Motor neuron (in vitro differentiated cells): ENCODE results near the gene ATXN1. TPM values are rescaled to one million over a fixed set of nuclear protein-coding genes. Genes with fewer than 3 reads are reported as not detected.
"Not testable (repeated sequence)": the region's sequence is repeated elsewhere in the genome, so short reads cannot be mapped to it uniquely, and the experiment has no call there.

Experiments
- ATAC-seq, 8 experiments: fragments of 200-7000 bp; cut with Tn5 transposase; replicated peaks in 6 of 8; 2 replicates each; pipeline ENCODE4 v1.8.0; 2021; ENCODE audit warnings: mild to moderate bottlenecking in 8 of 8, moderate library complexity in 8 of 8
- H3K27ac ChIP-seq, 2 donors: fragments of 250-450 bp; sonication (Bioruptor Pico); 2 replicates each; pipeline ENCODE4 v1.9.0; 2021; ENCODE audit warnings: antibody characterized with exemption in 2 of 2, mild to moderate bottlenecking in 2 of 2, moderate library complexity in 1 of 2
- H3K4me1 ChIP-seq, 2 donors: fragments of 250-450 bp; sonication (Bioruptor Pico); replicated peaks in 1 of 2; 2 replicates each; pipeline ENCODE4 v1.6.1; 2021; ENCODE audit warnings: antibody characterized with exemption in 2 of 2, mild to moderate bottlenecking in 2 of 2, moderate library complexity in 1 of 2
- H3K4me3 ChIP-seq, 5 donors: fragments of 250-450 bp; sonication (Bioruptor Pico); 2 replicates each; pipeline ENCODE4 v1.9.0; 2021; ENCODE audit warnings: antibody characterized with exemption in 5 of 5, mild to moderate bottlenecking in 5 of 5, moderate library complexity in 4 of 5
- WGBS, 10 experiments: fragments of 450-650 bp; shearing (Covaris generic); methylation state at CpG; one replicate each; pipeline ENCODE4 v1.0.0; 2022; 5-methylcytosine and 5-hydroxymethylcytosine counted together
- in situ Hi-C, 9 experiments: fragments of 400-800 bp; cut with MboI; loops; one replicate each; pipeline ENCODE4 v1.15.0; 2021; ENCODE audit warnings: low sequenced_read_pairs in 9 of 9, low pct_unique_long_range_greater_than_20kb in 2 of 9; ENCODE audit not compliant: unreplicated experiment in 9 of 9
- total RNA-seq, 8 experiments: library from RNA; unstranded; fragments of 300-600 nt; gene quantifications; 2 replicates each; pipeline versions ENCODE4 v1.2.3 to v1.2.4, GENCODE V29; 2022

The ATXN1 gene
- total RNA-seq, 8 experiments from 2014 or later, result 8.9 to 64.9 (median 18.3) TPM

DNA sequence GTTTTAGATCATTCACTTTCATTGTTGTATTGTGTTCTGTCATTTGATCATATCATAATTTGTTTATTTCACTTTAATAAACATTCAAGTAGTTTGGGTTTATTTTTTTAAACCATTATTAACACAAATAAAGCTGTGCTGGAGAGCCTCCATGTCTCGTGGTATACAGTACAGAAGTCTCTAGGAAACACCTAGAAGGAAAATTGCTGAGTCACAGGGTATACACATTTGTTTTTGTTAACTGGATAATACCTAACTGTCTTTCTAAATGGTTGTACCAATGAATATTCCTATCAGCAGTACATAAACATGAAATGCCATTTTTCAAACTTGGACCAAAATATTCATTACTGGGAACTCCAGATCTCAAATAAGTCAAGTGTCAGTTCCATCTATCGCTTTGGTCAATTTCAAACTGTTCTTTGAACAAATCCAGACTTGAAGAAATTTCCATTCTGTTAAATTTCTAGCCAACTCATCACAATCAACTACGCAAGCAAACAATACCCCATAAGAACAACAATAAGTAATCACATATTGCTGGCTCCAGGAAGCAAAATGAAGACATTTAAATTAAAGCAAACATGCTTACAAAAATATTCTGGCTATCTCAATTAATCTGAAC is 138.1 kb downstream of the ATXN1 start:
- in situ Hi-C loops, result no loop called here
- Histone ChIP-seq H3K4me1 (peaks cover 2 to 7% of the 10 kb centered on the region in 2 donors), H3K27ac (no peak overlapping the region), H3K4me3 (no peak overlapping the region)
- ATAC-seq, result peak in 2 of 8 experiments; percentile 49 to 54
- WGBS, 10 experiments, result 51 to 100% (median 73%) methylated on average over 1 to 3 of the region's 3 CpGs

DNA sequence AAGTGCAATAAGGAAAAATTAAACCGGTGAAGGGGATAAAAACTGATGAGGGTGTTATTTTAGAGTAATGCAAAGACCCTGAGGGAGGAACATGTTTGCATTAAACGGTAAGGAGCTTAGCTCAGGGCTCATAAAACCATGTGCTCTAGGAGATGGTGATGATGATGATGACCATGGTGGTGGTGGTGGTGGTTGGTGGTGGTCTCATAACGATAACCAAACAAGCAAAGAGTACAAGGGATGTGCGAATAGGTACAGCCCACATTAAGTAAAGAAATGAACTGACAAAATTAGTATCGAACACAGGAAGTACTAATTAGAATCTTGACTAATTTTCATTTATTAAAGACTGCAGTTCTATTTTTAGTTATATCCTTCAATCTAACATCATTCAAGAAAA is 139.1 kb downstream of the ATXN1 start:
- Histone ChIP-seq H3K4me3 (no peak overlapping the region), H3K4me1 (peaks cover 2 to 7% of the 10 kb centered on the region in 2 donors), H3K27ac (no peak overlapping the region)
- WGBS, 10 experiments, result 70 to 100% (median 93%) methylated on average over 2 to 5 of the region's 5 CpGs; no CpG with 5 or more reads in 1 of the 10 experiments
- in situ Hi-C loops, result no loop called here
- ATAC-seq, result no peak

DNA sequence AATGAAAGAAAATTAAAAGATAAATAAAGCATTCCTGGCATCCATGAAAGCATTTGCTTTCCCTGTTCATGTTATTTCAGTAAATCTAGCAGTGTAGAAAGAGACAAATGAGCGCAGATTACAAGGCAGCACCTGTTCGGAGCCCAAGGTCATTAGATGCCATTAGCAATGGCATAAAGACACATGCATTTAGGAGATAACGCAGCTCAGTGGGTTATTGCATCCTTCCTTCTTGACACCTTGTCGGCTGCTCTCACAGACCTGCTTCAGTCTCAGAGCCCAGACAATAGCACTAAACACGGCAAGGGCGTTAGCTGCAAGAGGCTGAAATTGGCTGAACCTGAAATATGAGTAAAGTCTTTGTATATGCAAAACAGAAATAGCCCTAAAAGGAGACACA is 140.3 kb downstream of the ATXN1 start:
- no peak overlapping the region for H3K27ac ChIP-seq
- no peak for ATAC-seq
- peaks cover 2 to 7% of the 10 kb centered on the region in 2 donors for H3K4me1 ChIP-seq
- in situ Hi-C loops, result no loop called here
- no peak overlapping the region for H3K4me3 ChIP-seq
- WGBS, 10 experiments, result 43 to 100% (median 71%) methylated on average over 2 to 6 of the region's 6 CpGs; no CpG with 5 or more reads in 1 of the 10 experiments

DNA sequence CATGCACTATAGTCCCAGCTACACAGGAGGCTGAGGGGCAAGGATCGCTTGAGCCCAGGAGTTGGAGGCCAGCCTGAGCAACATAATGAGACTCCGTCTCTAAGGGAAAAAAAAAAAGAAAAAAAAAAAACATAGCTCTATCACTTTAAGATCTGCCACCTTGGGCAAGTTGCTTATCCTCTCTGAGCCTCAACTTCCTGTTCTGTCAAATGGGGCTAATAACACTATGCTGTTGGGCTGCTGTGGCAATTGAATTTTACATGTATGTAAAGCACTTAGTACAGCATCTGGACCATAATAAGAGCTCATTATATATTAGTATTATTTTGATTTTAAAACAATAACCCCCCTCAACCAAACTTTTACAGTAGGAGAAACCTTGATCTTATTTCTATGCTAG is 141.5 kb downstream of the ATXN1 start:
- in situ Hi-C loops, result no loop called here
- whole genome bisulfite sequencing, 10 experiments, result 82 to 100% (median 100%) methylated on average over 1 to 2 of the region's 2 CpGs; no CpG with 5 or more reads in 5 of the 10 experiments
- Histone ChIP-seq H3K4me3 (no peak overlapping the region), H3K27ac (no peak overlapping the region), H3K4me1 (peaks cover 0 to under 1% of the 10 kb centered on the region in 2 donors)
- ATAC-seq, result no peak

DNA sequence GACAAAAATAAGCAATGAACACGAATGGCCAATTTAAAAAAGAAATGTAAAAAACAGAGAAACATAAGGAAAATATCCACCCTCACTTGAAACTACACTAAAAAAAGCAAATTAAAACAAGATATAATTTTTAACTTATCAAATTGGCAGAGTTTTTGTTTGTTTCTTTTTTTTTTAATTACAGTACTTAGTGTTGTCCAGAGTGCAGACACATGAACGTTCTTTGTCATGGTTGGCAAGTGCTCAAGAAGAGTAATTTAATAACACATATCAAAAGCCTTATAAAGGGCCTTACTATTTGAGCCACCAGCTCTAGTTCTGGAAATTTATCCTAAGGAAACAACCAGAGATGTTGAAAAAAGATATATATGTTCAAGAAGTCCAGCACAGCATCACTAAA is 142.3 kb downstream of the ATXN1 start:
- Histone ChIP-seq H3K4me1 (no peaks in the 10 kb centered on the region), H3K27ac (no peak overlapping the region), H3K4me3 (no peak overlapping the region)
- ATAC-seq, result no peak
- 30 to 100% (median 60%) methylated on average over 2 of the region's 2 CpGs for WGBS, 10 experiments
- in situ Hi-C loops, result no loop called here

DNA sequence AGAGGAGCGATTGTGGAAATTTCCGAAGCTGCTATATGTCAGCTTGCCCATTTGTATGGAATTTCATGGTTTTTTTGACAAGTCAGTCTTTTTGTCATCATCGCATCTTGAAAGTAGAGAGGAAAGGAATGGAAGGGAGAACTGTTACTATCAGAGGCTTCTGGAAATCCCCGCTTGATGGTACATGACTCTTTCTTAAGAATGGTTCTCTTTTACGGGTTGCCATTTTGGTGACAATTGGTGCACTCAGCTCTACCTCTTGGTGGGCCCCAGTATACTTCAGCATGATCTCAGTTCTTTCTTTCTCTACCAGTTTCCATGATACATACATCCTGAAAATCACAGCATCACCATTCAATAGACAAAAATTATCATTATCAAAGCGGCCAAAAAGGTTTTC is 146.0 kb downstream of the ATXN1 start:
- no CpG with 5 or more reads among the region's 6 CpGs for WGBS, 10 experiments
- H3K27ac ChIP-seq, result not testable (repeated sequence)

DNA sequence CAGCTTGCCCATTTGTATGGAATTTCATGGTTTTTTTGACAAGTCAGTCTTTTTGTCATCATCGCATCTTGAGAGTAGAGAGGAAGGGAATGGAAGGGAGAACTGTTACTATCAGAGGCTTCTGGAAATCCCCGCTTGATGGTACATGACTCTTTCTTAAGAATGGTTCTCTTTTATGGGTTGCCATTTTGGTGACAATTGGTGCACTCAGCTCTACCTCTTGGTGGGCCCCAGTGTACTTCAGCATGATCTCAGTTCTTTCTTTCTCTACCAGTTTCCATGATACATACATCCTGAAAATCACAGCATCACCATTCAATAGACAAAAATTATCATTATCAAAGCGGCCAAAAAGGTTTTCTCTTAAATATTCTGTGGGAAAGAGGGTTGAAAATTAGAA is 147.1 kb downstream of the ATXN1 start:
- no CpG with 5 or more reads among the region's 3 CpGs for WGBS, 10 experiments

More for the DNA sequence above, 146.0 kb downstream of the ATXN1 start:
- H3K4me1 ChIP-seq, in situ Hi-C loops, ATAC-seq, H3K4me3 ChIP-seq: not testable (repeated sequence)

DNA sequence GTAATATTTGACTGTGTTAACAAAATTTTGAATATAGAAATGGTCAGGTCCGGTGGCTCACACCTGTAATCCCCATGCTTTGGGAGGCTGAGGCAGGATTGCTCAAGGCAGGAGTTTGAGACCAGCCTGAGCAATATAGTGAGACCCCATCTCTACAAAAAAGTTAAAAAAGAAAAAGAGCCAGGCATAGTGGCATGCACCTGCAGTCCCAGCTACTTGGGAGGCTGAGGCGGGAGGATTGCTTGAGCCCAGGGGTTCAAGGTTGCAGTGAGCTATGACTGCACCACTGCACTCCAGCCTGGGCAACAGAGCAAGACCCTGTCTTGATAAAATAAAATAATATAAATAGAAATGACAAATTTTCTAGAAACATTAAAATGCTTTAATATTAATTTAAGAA is 147.8 kb downstream of the ATXN1 start:
- H3K4me3 ChIP-seq, ATAC-seq, H3K27ac ChIP-seq, in situ Hi-C loops, H3K4me1 ChIP-seq: not testable (repeated sequence)
- 83 to 100% (median 97%) methylated on average over 1 to 2 of the region's 2 CpGs; no CpG with 5 or more reads in 2 of the 10 experiments for WGBS, 10 experiments

More for the DNA sequence above, 147.1 kb downstream of the ATXN1 start:
- H3K4me3 ChIP-seq, ATAC-seq, H3K27ac ChIP-seq, in situ Hi-C loops, H3K4me1 ChIP-seq: not testable (repeated sequence)

DNA sequence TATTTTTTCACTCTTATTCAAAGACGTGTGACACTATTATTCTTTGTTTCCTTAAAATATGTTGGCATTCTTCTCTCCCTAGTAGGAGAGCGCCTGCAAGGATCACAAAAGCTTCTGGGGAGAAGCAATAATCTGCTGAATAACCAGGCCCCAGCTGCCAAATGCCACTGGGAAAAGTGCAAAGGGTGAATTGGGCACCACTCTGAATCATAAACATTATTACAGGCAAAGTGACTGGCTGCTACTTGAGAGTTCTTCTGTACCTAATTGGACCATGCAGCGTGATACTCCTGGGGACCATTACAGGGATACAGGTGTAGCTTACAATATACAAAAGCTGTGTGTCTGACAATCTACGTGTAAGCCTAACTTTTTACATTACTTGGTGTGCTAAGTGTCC is 152.8 kb downstream of the ATXN1 start:
- no peaks in the 10 kb centered on the region for H3K4me1 ChIP-seq
- H3K4me3 ChIP-seq, result no peak overlapping the region
- ATAC-seq, result no peak
- in situ Hi-C loops, result no loop called here
- H3K27ac ChIP-seq, result no peak overlapping the region
- WGBS, 10 experiments, result 44 to 100% (median 72%) methylated on average over 1 to 4 of the region's 4 CpGs; no CpG with 5 or more reads in 1 of the 10 experiments

DNA sequence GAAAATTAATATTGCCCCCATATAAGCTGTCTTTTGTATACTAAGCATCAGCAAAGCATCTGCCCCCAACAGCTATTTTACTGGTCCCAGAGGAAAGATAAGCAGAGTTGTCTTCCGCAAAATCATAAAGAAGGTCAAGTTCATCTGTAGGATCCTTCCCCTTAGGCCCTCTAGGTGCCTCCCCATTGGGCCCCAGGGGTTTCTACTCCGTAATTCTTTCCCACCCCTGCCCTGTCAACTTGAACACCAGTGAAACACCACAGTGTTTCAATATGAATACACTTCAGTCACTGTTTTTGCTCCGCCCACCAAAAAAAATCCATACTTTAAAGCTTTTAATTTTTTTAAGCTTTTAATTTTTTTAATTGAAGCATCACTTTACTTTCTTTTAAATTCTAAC is 159.2 kb downstream of the ATXN1 start:
- H3K4me3 ChIP-seq, result no peak overlapping the region
- 60 to 100% (median 84%) methylated on average over 1 to 3 of the region's 3 CpGs; no CpG with 5 or more reads in 1 of the 10 experiments for WGBS, 10 experiments
- in situ Hi-C loops, result no loop called here
- ATAC-seq, result no peak
- peaks cover 0 to 3% of the 10 kb centered on the region in 2 donors for H3K4me1 ChIP-seq
- H3K27ac ChIP-seq, result no peak overlapping the region

DNA sequence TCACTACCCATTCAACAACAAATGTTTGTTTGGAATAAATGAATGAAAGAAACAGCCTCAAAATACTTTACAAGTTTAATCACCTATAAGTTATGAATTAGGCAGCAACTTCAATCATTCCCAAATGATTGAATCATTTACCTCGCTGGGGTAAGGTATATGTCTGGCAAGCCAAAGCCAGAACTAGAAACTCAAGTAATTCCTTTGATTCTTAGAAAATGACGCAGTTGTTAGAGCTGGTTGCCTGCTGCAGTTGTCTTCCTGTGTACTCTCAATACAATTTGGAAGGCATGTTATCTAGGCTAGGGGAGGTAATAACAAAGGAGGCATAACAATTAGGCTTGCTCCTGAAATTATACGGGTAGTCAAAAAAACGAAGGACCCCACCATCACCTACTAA is 160.6 kb downstream of the ATXN1 start:
- 72 to 100% (median 94%) methylated on average over 2 to 4 of the region's 4 CpGs; no CpG with 5 or more reads in 1 of the 10 experiments for WGBS, 10 experiments

DNA sequence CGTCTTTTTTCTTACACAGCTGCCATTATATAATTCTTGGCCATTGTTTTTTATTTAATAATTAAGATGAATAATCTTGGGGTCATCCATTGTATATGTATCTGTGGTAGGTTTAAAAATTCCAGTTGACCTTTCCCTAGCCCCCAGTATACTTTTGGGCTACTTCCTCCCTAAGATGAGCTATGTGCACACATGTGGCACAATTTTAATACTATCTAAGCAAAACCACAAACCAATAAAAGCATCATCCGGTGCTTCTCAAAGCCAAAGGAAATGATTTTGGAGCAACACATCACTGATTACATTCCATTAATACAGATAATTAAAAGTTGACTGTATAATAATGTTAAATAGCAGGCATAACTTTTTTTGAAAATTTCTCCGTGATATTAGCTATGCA is 161.2 kb downstream of the ATXN1 start:
- 92 to 100% (median 95%) methylated on average over 2 to 3 of the region's 3 CpGs; no CpG with 5 or more reads in 1 of the 10 experiments for WGBS, 10 experiments
- in situ Hi-C loops, result no loop called here

More for the DNA sequence above, 160.6 kb downstream of the ATXN1 start:
- H3K27ac ChIP-seq, result no peak overlapping the region
- in situ Hi-C loops, result no loop called here
- no peak for ATAC-seq
- peaks cover 0 to 3% of the 10 kb centered on the region in 2 donors for H3K4me1 ChIP-seq
- no peak overlapping the region for H3K4me3 ChIP-seq

DNA sequence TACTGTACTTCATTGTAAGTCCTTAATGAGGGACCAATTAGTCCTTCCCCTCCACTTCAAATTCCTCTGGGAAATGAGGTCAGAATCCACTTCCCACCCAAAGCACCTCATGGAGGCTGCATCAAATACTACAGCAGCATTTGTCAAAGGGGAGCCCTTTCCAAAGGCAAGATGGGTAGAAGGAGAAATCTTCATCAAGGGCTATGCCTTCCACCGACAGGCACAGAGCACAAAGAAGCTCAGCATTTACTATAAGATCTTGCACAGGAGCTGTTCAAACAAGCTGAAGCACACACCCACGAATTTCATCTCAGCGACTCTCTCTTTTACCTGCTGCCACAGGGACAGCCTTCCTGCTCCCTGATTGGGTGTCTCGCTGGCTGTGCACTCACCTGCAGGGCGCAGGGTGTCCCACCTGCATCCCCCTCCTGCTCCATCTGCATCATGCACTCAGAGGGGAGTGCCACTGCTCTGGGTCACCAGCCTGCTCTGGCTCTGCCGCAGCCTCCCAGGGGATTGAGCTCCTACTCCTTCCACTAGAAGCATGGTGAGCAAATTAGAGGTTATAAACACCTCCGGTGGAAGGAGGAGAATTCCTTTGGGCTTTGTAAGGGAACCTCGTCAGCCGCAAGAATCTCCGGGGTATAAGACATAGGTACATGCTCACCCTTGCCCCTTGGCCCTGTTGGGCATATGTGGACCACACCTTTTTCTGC is 164.5 kb downstream of the ATXN1 start:
- no peak for ATAC-seq
- H3K27ac ChIP-seq, result no peak overlapping the region
- in situ Hi-C loops, result no loop called here
- H3K4me1 ChIP-seq, result peaks cover 5 to 6% of the 10 kb centered on the region in 2 donors
- 40 to 100% (median 80%) methylated on average over 1 to 4 of the region's 10 CpGs; no CpG with 5 or more reads in 1 of the 10 experiments for WGBS, 10 experiments
- no peak overlapping the region for H3K4me3 ChIP-seq

More for the DNA sequence above, 161.2 kb downstream of the ATXN1 start:
- Histone ChIP-seq H3K4me1 (peaks cover 0 to 3% of the 10 kb centered on the region in 2 donors), H3K27ac (no peak overlapping the region), H3K4me3 (no peak overlapping the region)
- ATAC-seq, result no peak
